ENCODE measurements around the gene MPP3.

GRCh38 chr17:43768943-43769342 lies 64.0 kb downstream of the MPP3 start:
- no peak for TF ChIP-seq MAX (IDR thresholded peaks at IDR 0.05; ENCODE audit: low read depth, low read length)
- TF ChIP-seq POLR2AphosphoS5 (IDR thresholded peaks at IDR 0.05; ENCODE audit: low read length), result no peak
- no peak for TF ChIP-seq ZNF384 (IDR thresholded peaks at IDR 0.05; ENCODE audit: borderline replicate concordance, low read depth, low read length)
- TF ChIP-seq CTCF (IDR thresholded peaks at IDR 0.05 in 2 of 3, conservative IDR thresholded peaks at IDR 0.05 in 1 of 3; ENCODE audit: control insufficient read depth in 2 of 3, extremely low read depth in 1 of 3, insufficient read depth in 1 of 3, low read depth in 3 of 3, low read length in 3 of 3), result no peak
- TF ChIP-seq CBFB (IDR thresholded peaks at IDR 0.05; ENCODE audit: low read depth), result no peak
- no peak for TF ChIP-seq ZBTB40 (IDR thresholded peaks at IDR 0.05; ENCODE audit: borderline replicate concordance)
- no peak for TF ChIP-seq RFX5 (IDR thresholded peaks at IDR 0.05; ENCODE audit: low read depth, low read length)

Data from GM12878 (cell line).